GM23338 (cell line): ENCODE measurements around the gene EPS8L1. TPM values are rescaled to one million over a fixed set of nuclear protein-coding genes. Genes with fewer than 3 reads are reported as not detected.
A peak's percentile ranks its signal among the peaks of the same experiment; 100 is the strongest.
"Not testable (repeated sequence)": the region's sequence is repeated elsewhere in the genome, so short reads cannot be mapped to it uniquely, and the experiment has no call there.

Experiments used
- ATAC-seq: fragments of 200-7000 bp; cut with Tn5 transposase; 3 replicates; pipeline ENCODE4 v1.9.1; 2020
- DNase-seq: peaks from one replicate; pipeline ENCODE4 v3.0.0-alpha.2; 2015; ENCODE audit warnings: low spot score
- H2AFZ ChIP-seq: fragments of 200-600 bp; sonication (generic); 2 replicates; pipeline ENCODE4 v1.8.0; 2016; ENCODE audit warnings: antibody characterized with exemption, mild to moderate bottlenecking, moderate library complexity
- H3F3A ChIP-seq: fragments of 200-600 bp; sonication (generic); replicated peaks from 2 replicates; pipeline ENCODE4 v1.8.0; 2017; ENCODE audit warnings: antibody characterized with exemption, mixed run types, low read depth
- H3K27ac ChIP-seq: fragments of 200-600 bp; sonication (generic); 2 replicates; pipeline ENCODE4 v1.6.1; 2016; ENCODE audit warnings: low read depth
- H3K27me3 ChIP-seq: fragments of 200-600 bp; sonication (generic); 2 replicates; pipeline ENCODE4 v1.8.0; 2016; ENCODE audit warnings: mild to moderate bottlenecking, mixed run types, moderate library complexity; ENCODE audit not compliant: insufficient read depth
- H3K36me3 ChIP-seq: fragments of 200-600 bp; sonication (generic); 2 replicates; pipeline ENCODE4 v1.8.0; 2016; ENCODE audit warnings: mild to moderate bottlenecking; ENCODE audit not compliant: insufficient read depth
- H3K4me1 ChIP-seq: fragments of 200-600 bp; sonication (generic); 2 replicates; pipeline ENCODE4 v1.8.0; 2016; ENCODE audit warnings: mild to moderate bottlenecking, moderate library complexity; ENCODE audit not compliant: insufficient read depth
- H3K4me2 ChIP-seq: fragments of 200-600 bp; sonication (generic); 2 replicates; pipeline ENCODE4 v1.7.1; 2017; ENCODE audit warnings: mixed run types
- H3K4me3 ChIP-seq: fragments of 200-600 bp; sonication (generic); 2 replicates; pipeline ENCODE4 v1.6.1; 2016; ENCODE audit warnings: mixed run types
- H3K79me2 ChIP-seq: fragments of 200-600 bp; sonication (generic); replicated peaks from 2 replicates; pipeline ENCODE4 v1.8.0; 2017; ENCODE audit warnings: mild to moderate bottlenecking; ENCODE audit not compliant: insufficient read depth
- H3K9me2 ChIP-seq: fragments of 200-600 bp; sonication (generic); 2 replicates; pipeline ENCODE4 v1.8.0; 2017; ENCODE audit not compliant: insufficient read depth
- H4K20me1 ChIP-seq: fragments of 200-600 bp; sonication (generic); replicated peaks from 2 replicates; pipeline ENCODE4 v1.8.0; 2017; ENCODE audit warnings: mild to moderate bottlenecking; ENCODE audit not compliant: insufficient read depth
- H3K27ac Mint-ChIP-seq: 2 replicates; pipeline ENCODE4 v1.8.0; 2020; ENCODE audit warnings: inconsistent platforms, mild to moderate bottlenecking, moderate library complexity, mixed read lengths
- H3K27me3 Mint-ChIP-seq: 3 replicates; pipeline ENCODE4 v1.8.0; 2022; ENCODE audit warnings: low read depth, mild to moderate bottlenecking, moderate library complexity, mixed read lengths, inconsistent platforms; ENCODE audit not compliant: insufficient read depth, poor library complexity
- H3K36me3 Mint-ChIP-seq: 3 replicates; pipeline ENCODE4 v1.8.0; 2021; ENCODE audit warnings: low read depth, mild to moderate bottlenecking, inconsistent platforms, moderate library complexity, mixed read lengths
- H3K4me1 Mint-ChIP-seq: 3 replicates; pipeline ENCODE4 v1.8.0; 2020; ENCODE audit warnings: mild to moderate bottlenecking, inconsistent platforms, mixed read lengths
- H3K4me3 Mint-ChIP-seq: 3 replicates; pipeline ENCODE4 v1.8.0; 2021; ENCODE audit warnings: moderate library complexity, mild to moderate bottlenecking, inconsistent platforms, mixed read lengths
- H3K9me3 Mint-ChIP-seq: 3 replicates; pipeline ENCODE4 v1.8.0; 2020; ENCODE audit warnings: moderate library complexity, mild to moderate bottlenecking, inconsistent platforms, mixed read lengths
- CREB1 ChIP-seq: fragments of 250-450 bp; sonication (Bioruptor Pico); IDR thresholded peaks from 2 replicates; pipeline ENCODE4 v1.5.0; 2020; ENCODE audit warnings: low read depth, mild to moderate bottlenecking, moderate library complexity
- ETS1 ChIP-seq: IDR thresholded peaks from 2 replicates; pipeline ENCODE4 v1.6.1; 2016; ENCODE audit warnings: antibody characterized with exemption
- EZH2 ChIP-seq: fragments of 200-600 bp; sonication (generic); IDR thresholded peaks from one replicate; pipeline ENCODE4 v1.8.0; 2017; ENCODE audit warnings: antibody characterized with exemption, mild to moderate bottlenecking, low read depth; ENCODE audit not compliant: unreplicated experiment
- EZH2phosphoT487 ChIP-seq: fragments of 200-600 bp; sonication (generic); IDR thresholded peaks from one replicate; pipeline ENCODE4 v1.8.1; 2018; ENCODE audit warnings: antibody characterized with exemption; ENCODE audit not compliant: unreplicated experiment
- JUNB ChIP-seq: IDR thresholded peaks from one replicate; pipeline ENCODE4 v1.6.1; 2016; ENCODE audit warnings: antibody characterized with exemption; ENCODE audit not compliant: unreplicated experiment
- NANOG ChIP-seq: IDR thresholded peaks from 2 replicates; pipeline ENCODE4 v1.6.1; 2016; ENCODE audit warnings: antibody characterized with exemption, borderline replicate concordance
- POLR2AphosphoS5 ChIP-seq: IDR thresholded peaks from 2 replicates; pipeline ENCODE4 v1.6.1; 2016; ENCODE audit warnings: antibody characterized with exemption, low read depth
- REST ChIP-seq: IDR thresholded peaks from one replicate; pipeline ENCODE4 v1.6.1; 2018; ENCODE audit warnings: antibody characterized with exemption; ENCODE audit not compliant: unreplicated experiment
- STAT1 ChIP-seq: IDR thresholded peaks from one replicate; pipeline ENCODE4 v1.6.1; 2016; ENCODE audit warnings: antibody characterized with exemption; ENCODE audit not compliant: unreplicated experiment
- ZNF114 ChIP-seq: fragments of 250-450 bp; sonication (Bioruptor Pico); IDR thresholded peaks from 2 replicates; pipeline ENCODE4 v1.5.0; 2020; ENCODE audit warnings: mild to moderate bottlenecking, moderate library complexity
- ZNF331 ChIP-seq: fragments of 250-450 bp; sonication (Bioruptor Pico); IDR thresholded peaks from 2 replicates; pipeline ENCODE4 v1.5.0; 2020; ENCODE audit warnings: low read depth, mild to moderate bottlenecking, moderate library complexity
- ZNF462 ChIP-seq: fragments of 250-450 bp; sonication (Bioruptor Pico); IDR thresholded peaks from 2 replicates; pipeline ENCODE4 v1.5.0; 2020; ENCODE audit warnings: mild to moderate bottlenecking, moderate library complexity
- polyA plus RNA-seq: library from polyadenylated mRNA; unstranded; fragments of >200 nt; fragmentation: Nextera tagmentation; extraction: Ambion mirVana; gene quantifications from 2 replicates; pipeline ENCODE4 v1.2.1, GENCODE V29; 2016
- total RNA-seq: library from RNA; depleted of rRNA; stranded (reverse); fragments of >200 nt; shearing (Covaris generic); gene quantifications from 2 replicates; pipeline ENCODE4 v1.2.3, GENCODE V29; 2014

Gene EPS8L1
- total and polyA plus RNA-seq, 2 experiments from 2014 or later: 47.5 to 51.2 TPM

GRCh38 chr19:55063492-55063843 lies 12.2 kb upstream of the EPS8L1 start:
- no peak overlapping the region for H2AFZ ChIP-seq
- H3K4me3 ChIP-seq: no peak overlapping the region; the same call in 1 of the 2 replicates
- peaks cover 19% of the 10 kb centered on the region; the same call in 1 of the 2 replicates for H4K20me1 ChIP-seq
- Mint-ChIP-seq H3K27me3 (peaks cover 40% of the 10 kb centered on the region), H3K27ac (no peak overlapping the region), H3K36me3 (peaks cover 15% of the 10 kb centered on the region), H3K4me3 (peak overlapping the region; percentile 34; the same call in 1 of the 3 replicates), H3K4me1 (peaks cover 11% of the 10 kb centered on the region; the same call in 2 of the 3 replicates), H3K9me3 (no peaks in the 10 kb centered on the region; the same call in 2 of the 3 replicates)
- no peaks in the 10 kb centered on the region; the same call in 1 of the 2 replicates for H3K4me1 ChIP-seq
- H3K9me2 ChIP-seq: no peaks in the 10 kb centered on the region
- H3F3A ChIP-seq: 0 out of 2 replicates have a peak, but pooled peaks cover 7% of the 10 kb centered on the region
- no peak overlapping the region for H3K4me2 ChIP-seq
- H3K79me2 ChIP-seq: peaks cover 20% of the 10 kb centered on the region
- peaks cover 38% of the 10 kb centered on the region for H3K27me3 ChIP-seq
- H3K36me3 ChIP-seq: 0 out of 2 replicates have a peak, but pooled peaks cover 4% of the 10 kb centered on the region
- TF ChIP-seq CREB1 (CRISPR knock-in tag): no peak
- no peak for TF ChIP-seq STAT1
- no peak for TF ChIP-seq EZH2
- no peak for TF ChIP-seq JUNB
- TF ChIP-seq ZNF114 (CRISPR knock-in tag): no peak
- no peak for TF ChIP-seq ZNF462
- TF ChIP-seq ETS1: no peak
- TF ChIP-seq REST: no peak
- TF ChIP-seq POLR2AphosphoS5: no peak
- no peak for TF ChIP-seq ZNF331 (CRISPR knock-in tag)
- TF ChIP-seq NANOG: no peak
- TF ChIP-seq EZH2phosphoT487: no peak
- no peak for ATAC-seq
- no peak overlapping the region for H3K27ac ChIP-seq
- DNase-seq: no peak

- not testable (repeated sequence) for H3K9me2 ChIP-seq, H3K4me3 Mint-ChIP-seq, ATAC-seq, H3K36me3 Mint-ChIP-seq, H3K36me3 ChIP-seq, H3K27ac ChIP-seq, H3K4me1 ChIP-seq, H3K4me2 ChIP-seq, DNase-seq, H3K9me3 Mint-ChIP-seq, H2AFZ ChIP-seq, H3K4me3 ChIP-seq, H3K27ac Mint-ChIP-seq
- peaks cover 21% of the 10 kb centered on the region for H3K4me1 Mint-ChIP-seq
- H4K20me1 ChIP-seq: peaks cover 16% of the 10 kb centered on the region; the same call in 1 of the 2 replicates
- peaks cover 54% of the 10 kb centered on the region for H3K27me3 Mint-ChIP-seq
- H3K27me3 ChIP-seq: peaks cover 53% of the 10 kb centered on the region
- peaks cover 18% of the 10 kb centered on the region for H3K79me2 ChIP-seq
- H3F3A ChIP-seq: peaks cover 12% of the 10 kb centered on the region; the same call in 1 of the 2 replicates
Observed at GRCh38 chr19:55065516-55065915, 10.2 kb upstream of the EPS8L1 start.
